ENCODE data around the gene DOCK10.

Gene DOCK10

GRCh38 chr2:224816816-224817215, 225.5 kb downstream of the DOCK10 start:
- no peak for DNase-seq

DNA sequence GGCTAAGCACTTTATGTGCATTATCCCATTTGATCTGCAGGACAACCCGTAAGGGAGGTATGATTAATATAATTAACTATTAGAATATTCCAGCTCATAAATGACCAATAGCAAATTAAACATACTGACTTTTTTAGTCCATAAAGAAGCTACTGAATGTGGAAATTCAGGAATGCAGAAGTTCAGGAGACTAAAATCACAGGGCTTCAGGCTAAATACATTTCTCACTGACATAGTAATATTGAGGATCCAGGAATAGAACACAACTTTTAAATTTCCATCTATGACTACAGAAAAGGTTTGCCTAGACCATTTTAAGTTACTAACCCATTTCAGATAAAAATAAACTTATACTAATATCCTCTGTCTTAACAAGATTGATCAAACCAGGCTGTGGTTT, 228.7 kb downstream of the DOCK10 start:
- no peak for DNase-seq

GRCh38 chr2:224807153-224807964, 234.9 kb downstream of the DOCK10 start:
- peak; percentile 29 for DNase-seq

DNA sequence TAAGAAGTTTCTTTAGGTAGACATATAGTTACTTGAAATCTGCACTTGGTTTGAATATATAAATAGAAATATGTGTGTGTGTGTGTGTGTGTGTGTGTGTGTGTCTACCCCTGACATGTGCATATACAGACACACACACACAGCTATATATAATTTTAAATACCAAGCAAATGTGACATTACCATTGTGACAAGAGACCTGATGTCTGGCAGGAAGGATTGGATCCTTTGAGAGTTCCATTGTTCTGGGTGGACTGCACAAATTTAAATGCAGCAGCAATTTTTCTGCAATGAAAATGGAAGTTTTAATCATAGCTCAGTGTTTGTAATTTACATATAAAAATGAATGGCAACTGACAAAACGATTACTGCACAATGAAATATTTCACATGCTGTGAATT, 238.3 kb downstream of the DOCK10 start:
- DNase-seq = no peak

- DNase-seq = no peak
Measured at GRCh38 chr2:224802407-224802806, 239.9 kb downstream of the DOCK10 start.

DNA sequence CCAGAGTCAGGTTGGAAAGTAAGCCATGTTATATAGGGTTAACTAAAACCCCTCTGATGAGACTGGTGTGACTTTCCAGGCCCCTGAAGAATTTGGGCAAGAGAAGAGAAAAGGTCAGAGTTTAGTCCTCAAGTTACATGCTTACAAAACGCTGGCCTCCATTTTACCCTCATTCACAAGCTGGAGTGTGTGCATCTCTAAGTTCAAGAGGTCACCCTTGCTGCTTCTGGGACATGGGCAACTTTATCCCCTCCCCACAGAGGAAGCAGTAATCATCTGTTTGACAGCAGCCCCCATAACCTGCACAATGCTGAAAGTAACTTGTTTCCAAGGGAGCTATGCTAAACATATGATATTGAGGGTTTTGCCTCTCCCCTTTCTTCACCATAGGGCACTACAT, 240.9 kb downstream of the DOCK10 start:
- no peak for DNase-seq

DNA sequence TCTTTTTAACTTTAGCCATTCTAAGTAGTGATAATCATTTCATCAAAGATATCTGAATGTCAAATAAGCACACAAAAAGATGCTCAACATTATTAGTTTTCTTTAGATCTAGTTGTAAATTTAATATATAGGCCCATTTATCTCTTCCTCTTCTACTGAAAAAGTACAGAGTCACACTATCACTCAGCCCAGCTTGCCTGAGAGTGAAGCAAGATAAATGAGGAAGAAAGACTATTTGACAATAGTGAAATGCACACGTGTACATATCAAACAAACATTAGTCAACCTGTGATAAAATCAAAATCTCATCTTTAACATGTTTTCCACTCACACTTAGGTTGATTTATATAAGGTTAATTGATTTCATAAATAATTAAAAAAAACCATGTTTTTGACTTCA, 242.6 kb downstream of the DOCK10 start:
- DNase-seq = no peak

DNA sequence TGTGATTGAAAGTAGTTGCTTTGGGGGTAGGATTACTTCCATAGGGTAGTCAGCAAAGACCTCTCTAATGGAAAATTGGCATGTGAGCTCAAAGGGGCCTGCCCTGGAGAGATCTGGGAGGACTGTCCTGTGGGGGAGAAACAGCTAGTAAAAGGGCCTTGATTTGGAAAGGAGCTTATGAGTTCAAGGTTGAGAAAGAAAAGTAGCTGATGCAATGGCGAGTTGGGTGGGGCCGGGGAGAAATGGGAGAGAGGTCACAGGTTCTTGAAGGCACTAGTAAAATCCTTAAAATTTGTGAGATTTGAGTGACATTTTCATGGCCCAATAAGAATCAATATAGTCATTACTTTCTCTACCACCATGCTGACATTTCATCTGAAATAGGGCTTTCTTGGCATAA, 244.1 kb downstream of the DOCK10 start:
- DNase-seq = no peak

GRCh38 chr2:224796695-224797305, 245.5 kb downstream of the DOCK10 start:
- no peak for DNase-seq

DNA sequence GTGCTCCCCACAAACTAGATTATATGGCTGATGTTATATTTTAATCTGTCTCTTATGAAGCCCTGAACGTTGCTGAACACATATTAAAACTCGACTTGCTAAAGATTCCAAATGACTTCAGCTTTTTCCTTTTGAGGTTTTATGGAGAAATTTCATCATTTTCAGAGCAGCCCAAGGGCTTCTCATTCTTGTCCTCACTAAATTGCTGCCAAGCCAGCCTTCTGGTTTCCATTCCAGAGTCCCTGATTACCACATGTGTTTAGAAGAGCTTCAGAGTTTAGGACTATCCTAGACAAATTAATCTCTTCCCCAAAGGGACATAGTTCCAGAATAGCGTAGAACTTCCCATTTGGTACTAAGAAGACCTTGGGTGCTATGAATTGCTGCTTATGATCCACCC, 248.3 kb downstream of the DOCK10 start:
- DNase-seq = no peak

DNA sequence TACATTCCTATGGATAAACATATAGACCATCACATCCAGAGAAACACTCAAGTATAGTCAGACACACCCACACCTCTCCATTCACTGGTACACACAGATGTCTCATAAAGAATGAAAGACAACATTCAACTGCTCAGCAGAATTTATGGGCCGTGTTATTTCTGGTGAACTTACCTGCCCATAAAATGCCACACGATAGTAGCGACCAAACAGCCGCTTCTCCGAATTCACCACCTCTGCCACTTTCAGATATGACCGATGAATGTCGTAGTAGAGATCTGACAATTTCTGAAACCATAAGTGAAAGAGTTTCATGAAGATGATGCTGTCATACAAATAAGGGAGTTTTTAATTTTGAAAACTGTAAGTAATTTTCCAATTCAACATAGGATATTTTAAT, 255.4 kb downstream of the DOCK10 start:
- DNase-seq = no peak

DNA sequence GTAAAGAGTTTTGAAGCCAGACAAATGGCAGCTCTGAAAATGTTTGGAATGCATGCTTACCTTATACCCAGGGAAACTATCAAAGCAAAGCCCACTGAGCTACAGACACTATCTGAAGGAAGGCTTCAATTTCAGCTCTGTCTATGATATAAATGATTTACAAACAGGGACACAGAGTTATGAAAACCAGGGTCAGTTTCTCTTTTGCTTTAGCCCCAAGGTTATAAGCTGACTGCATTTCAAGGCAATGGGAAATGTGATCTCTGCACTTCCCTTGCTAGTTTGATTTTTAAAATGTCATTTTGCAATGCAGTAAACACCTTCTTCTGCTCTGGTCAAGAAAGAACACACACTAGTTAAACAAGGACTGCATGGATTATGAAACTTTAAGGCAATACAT, 260.9 kb downstream of the DOCK10 start:
- no peak for DNase-seq

- DNase-seq = no peak
Measured at GRCh38 chr2:224780823-224781222, 261.4 kb downstream of the DOCK10 start.

DNA sequence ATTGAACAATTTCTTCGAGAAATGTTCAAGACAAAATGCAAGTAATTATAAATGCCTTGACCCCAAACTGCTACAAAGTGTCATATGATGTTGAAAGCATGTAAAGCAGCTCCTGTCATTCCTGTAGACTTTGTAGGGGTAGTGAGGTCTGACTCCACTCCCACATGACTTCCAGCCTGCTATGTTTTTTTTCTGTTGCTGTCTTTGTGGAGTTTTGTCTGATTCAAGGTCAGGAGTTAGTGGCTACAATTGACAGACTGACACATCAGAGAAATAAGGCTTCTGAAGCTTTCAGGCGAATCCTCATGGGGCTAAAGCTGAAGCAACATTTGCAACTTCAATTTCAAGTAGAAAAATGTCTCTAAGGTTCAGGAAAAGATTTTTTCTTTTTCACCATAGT, 262.2 kb downstream of the DOCK10 start:
- no peak for DNase-seq

- DNase-seq = no peak
Measured at GRCh38 chr2:224778474-224778877, 263.8 kb downstream of the DOCK10 start.

GRCh38 chr2:224777559-224777930, 264.7 kb downstream of the DOCK10 start:
- no peak for DNase-seq

DNA sequence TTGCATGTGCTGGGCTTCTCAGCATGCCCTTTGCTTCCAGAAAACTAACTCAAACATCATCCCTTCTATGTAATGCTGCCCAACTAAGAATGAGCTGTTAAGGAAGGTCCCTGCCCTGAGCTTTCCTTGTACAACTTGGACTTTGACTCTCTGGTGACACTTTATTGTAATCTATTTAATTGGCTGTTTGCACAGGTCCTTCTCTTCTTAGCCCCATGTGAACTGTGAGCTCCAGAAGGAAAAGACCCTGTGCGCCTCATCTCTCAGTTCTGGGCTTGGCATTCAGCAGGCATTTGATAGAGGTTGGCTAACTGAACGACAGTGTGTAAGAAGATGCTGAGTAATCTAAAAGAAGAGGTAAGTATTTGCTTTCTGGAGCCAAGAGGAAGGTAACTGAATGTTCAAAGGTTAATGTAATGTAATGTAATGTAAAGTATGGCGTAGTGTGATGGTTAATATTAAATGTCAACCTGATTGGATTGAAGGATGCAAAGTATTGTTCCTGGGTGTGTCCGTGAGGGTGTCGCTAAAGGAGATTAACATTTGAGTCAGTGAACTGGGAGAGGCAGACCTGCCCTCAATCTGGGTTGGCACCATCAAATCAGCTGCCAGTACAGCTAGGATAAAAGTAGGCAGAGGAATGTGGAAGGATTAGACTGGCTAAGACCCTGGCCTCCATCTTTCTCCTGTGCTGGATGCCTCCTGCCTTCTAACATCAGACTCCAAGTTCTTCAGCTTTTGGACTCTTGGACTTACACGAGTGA, 265.3 kb downstream of the DOCK10 start:
- no peak for DNase-seq

DNA sequence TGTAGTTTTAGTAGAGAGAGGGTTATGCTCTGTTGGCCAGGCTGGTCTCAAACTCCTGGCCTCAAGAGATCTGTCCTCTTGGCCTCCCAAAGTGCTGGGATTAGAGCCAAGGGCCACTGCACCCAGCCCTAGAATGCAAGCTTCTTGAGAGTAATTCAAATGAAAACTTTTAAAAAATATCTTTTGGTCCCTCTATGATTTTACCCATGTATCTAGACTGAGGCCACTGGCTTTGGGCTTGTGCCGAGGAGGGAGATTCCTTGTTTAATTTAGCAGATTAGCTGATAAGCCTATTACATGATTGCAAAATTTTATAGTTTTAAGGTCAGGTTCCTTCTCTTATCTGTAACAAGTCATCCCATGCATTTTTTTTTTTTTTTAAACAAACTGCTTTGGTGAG, 266.6 kb downstream of the DOCK10 start:
- no peak for DNase-seq

DNA sequence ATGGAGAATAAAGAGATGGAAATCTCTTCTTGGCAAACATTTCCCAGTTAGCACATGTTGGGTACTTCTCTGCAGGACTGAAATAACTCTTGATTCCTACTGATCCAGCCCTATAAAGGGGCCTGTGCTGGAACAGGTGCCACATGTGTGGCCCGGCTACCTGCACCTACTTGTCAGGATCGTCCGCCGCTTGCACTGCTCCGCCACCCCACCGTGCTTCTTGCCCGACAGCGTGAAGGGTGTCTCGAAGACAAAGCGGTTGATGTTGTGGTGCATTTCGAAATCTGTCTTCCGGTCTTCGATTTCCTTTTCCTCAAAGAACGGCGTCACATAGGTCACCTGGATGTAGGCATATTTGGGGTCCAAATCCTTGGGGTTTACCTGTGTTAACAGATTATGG, 267.5 kb downstream of the DOCK10 start:
- DNase-seq = no peak

- DNase-seq = peak; percentile 42
Measured at GRCh38 chr2:224772494-224772893, 269.8 kb downstream of the DOCK10 start.

- DNase-seq = no peak
Measured at GRCh38 chr2:224769489-224769888, 272.8 kb downstream of the DOCK10 start.

- DNase-seq = no peak
Measured at GRCh38 chr2:224764565-224765236, 277.6 kb downstream of the DOCK10 start.

- DNase-seq = no peak
Measured at GRCh38 chr2:224757934-224758548, 284.2 kb downstream of the DOCK10 start.

All from DMS153 (cell line).